ENCODE measurements around the gene ENC1. TPM values are rescaled to one million over a fixed set of nuclear protein-coding genes. Genes with fewer than 3 reads are reported as not detected.
A peak's percentile ranks its signal among the peaks of the same experiment; 100 is the strongest.

Gene ENC1
- total and polyA plus RNA-seq, 2 of the 4 experiments (the other 2 are of a cell fraction) = 25.6 to 70.8 TPM

DNA sequence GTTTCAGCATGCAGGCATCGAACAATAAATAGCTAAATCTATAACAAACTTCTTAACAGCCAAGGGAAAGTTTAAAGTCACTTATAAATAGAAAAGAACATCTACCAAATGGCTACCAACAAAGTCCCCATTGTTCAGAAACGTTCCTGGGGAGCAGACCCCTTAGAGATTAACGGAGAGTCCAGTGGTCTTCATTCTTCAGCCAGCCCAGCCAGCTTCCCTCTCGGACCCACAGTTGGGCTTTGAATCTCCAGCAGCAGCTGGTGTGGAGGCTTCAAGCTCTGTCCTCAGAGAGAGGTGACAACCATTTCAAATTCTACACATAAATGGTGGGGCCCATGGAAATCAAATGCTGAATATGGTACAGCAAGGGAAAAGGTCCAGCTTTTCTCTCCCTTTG, 11.2 kb downstream of the ENC1 start:
- peaks cover 23% of the 10 kb centered on the region for H4K20me1 ChIP-seq (ENCODE audit: insufficient read depth, low read length)
- H3K56ac ChIP-seq (ENCODE audit: extremely low read depth, insufficient read depth, low read length) = no peak overlapping the region
- no peak overlapping the region for H2BK5ac ChIP-seq (ENCODE audit: low read depth, low read length, poor library complexity, severe bottlenecking)
- POLR2A ChIA-PET (ENCODE audit: unreplicated experiment) = no interaction called here
- ATAC-seq (ENCODE audit: low read depth) = no peak
- no peak overlapping the region for H3K4me3 ChIP-seq (ENCODE audit: insufficient read depth, low read depth, low read length)
- H2BK15ac ChIP-seq (ENCODE audit: low read depth, low read length) = no peak overlapping the region
- intact Hi-C loops (cut with micrococcal nuclease) (no loop called here), dilution Hi-C loops (cut with HindIII; ENCODE audit: low sequenced_read_pairs, unreplicated experiment) (no loop called here), in situ Hi-C loops (cut with MboI; ENCODE audit: low sequenced_read_pairs) (no loop called here)
- no peak overlapping the region for H2AK5ac ChIP-seq (ENCODE audit: low read depth, low read length)
- no peak overlapping the region for H2BK120ac ChIP-seq (ENCODE audit: low read depth, low read length)
- no peaks in the 10 kb centered on the region for H3K27me3 ChIP-seq (ENCODE audit: control insufficient read depth, insufficient read depth, low read length)
- H2BK20ac ChIP-seq (ENCODE audit: low read depth, low read length) = no peak overlapping the region
- WGBS, 2 experiments (ENCODE audit: extremely low coverage in 2 of 2, insufficient read length in 1 of 2) = no CpG with 5 or more reads among the region's 4 CpGs
- peaks cover 18% of the 10 kb centered on the region for H3K9me1 ChIP-seq (ENCODE audit: insufficient read depth, low read length)
- DNase-seq = no peak
- peaks cover 8% of the 10 kb centered on the region; the same call in 1 of the 2 replicates for H3K36me3 ChIP-seq (ENCODE audit: control insufficient read depth, insufficient read depth, low read length)
- no peak overlapping the region for H3K18ac ChIP-seq (ENCODE audit: low read depth, low read length)
- TF ChIP-seq MAZ (IDR thresholded peaks at IDR 0.05; ENCODE audit: borderline replicate concordance, low read depth, low read length) = no peak
- TF ChIP-seq CEBPB (IDR thresholded peaks at IDR 0.05; ENCODE audit: low read depth, low read length) = no peak
- no peak for TF ChIP-seq MXI1 (IDR thresholded peaks at IDR 0.05; ENCODE audit: borderline replicate concordance, low read depth, low read length)
- TF ChIP-seq MAFK (IDR thresholded peaks at IDR 0.05; ENCODE audit: low read depth, low read length) = no peak
- no peak for TF ChIP-seq RFX5 (IDR thresholded peaks at IDR 0.05; ENCODE audit: low read depth, low read length)
- TF ChIP-seq BHLHE40 (IDR thresholded peaks at IDR 0.05; ENCODE audit: low read depth, low read length) = no peak
- no peak for TF ChIP-seq RAD21 (IDR thresholded peaks at IDR 0.05; ENCODE audit: low read length)
- TF ChIP-seq, protein P1, sequence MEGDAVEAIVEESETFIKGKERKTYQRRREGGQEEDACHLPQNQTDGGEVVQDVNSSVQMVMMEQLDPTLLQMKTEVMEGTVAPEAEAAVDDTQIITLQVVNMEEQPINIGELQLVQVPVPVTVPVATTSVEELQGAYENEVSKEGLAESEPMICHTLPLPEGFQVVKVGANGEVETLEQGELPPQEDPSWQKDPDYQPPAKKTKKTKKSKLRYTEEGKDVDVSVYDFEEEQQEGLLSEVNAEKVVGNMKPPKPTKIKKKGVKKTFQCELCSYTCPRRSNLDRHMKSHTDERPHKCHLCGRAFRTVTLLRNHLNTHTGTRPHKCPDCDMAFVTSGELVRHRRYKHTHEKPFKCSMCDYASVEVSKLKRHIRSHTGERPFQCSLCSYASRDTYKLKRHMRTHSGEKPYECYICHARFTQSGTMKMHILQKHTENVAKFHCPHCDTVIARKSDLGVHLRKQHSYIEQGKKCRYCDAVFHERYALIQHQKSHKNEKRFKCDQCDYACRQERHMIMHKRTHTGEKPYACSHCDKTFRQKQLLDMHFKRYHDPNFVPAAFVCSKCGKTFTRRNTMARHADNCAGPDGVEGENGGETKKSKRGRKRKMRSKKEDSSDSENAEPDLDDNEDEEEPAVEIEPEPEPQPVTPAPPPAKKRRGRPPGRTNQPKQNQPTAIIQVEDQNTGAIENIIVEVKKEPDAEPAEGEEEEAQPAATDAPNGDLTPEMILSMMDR (conservative IDR thresholded peaks at IDR 0.05; ENCODE audit: low read depth, low read length) = no peak
- no peak overlapping the region for H3K14ac ChIP-seq (replicated peaks; ENCODE audit: low read depth, low read length)
- H3K79me1 ChIP-seq (ENCODE audit: low read depth in 1 of 2, low read length in 2 of 2) = peaks cover 26 to 57% of the 10 kb centered on the region in 2 experiments
- H3K9ac ChIP-seq (ENCODE audit: low read depth, low read length) = no peak overlapping the region
- no peak overlapping the region for H4K91ac ChIP-seq (ENCODE audit: insufficient read depth, low read depth, low read length)
- H3K23ac ChIP-seq (ENCODE audit: low read depth, low read length) = 0 out of 2 replicates have a peak overlapping the region, but pooled peaks have one; percentile 24
- no peak overlapping the region for H3K4ac ChIP-seq (ENCODE audit: low read depth, low read length)
- no peak overlapping the region for H3K4me2 ChIP-seq (ENCODE audit: low read depth, low read length)
- no peak overlapping the region; a peak in 1 of 4 replicates for H4K8ac ChIP-seq (ENCODE audit: low read depth in 2 of 2, low read length in 2 of 2)
- H2AK9ac ChIP-seq (replicated peaks; ENCODE audit: low read depth, low read length, poor library complexity) = no peak overlapping the region
- H4K5ac ChIP-seq (ENCODE audit: low read depth, low read length) = no peak overlapping the region
- H3K27ac ChIP-seq (ENCODE audit: insufficient read depth, low read length) = no peak overlapping the region
- no peak overlapping the region for H2AFZ ChIP-seq (replicated peaks; ENCODE audit: low read length, poor library complexity)
- no peaks in the 10 kb centered on the region for H3K9me3 ChIP-seq (ENCODE audit: control insufficient read depth, insufficient read depth, low read length)
- CTCF ChIA-PET = interaction anchor here (0.7 kb wide), 1 partner anchor 666 kb away, joined by 3 read pairs; no protein-coding TSS in a partner anchor
- BruUV-seq (replicated peaks) = no TSS peak
- peaks cover 26% of the 10 kb centered on the region for H3K4me1 ChIP-seq (ENCODE audit: control insufficient read depth, insufficient read depth, low read length)

Measured in IMR-90 (cell line).